ENCODE results near the gene GTF2E1. TPM values are rescaled to one million over a fixed set of nuclear protein-coding genes. Genes with fewer than 3 reads are reported as not detected.

The GTF2E1 gene
- total and polyA plus RNA-seq, 10 of the 15 experiments (the other 5 are each of a cell fraction or from before 2014, with no cell fraction given), result 9.2 to 24.9 (median 16.2) TPM

- 64% methylated on average over 6 of the region's 6 CpGs for WGBS (ENCODE audit: insufficient coverage, insufficient replicate concordance, low lambda C conversion rate, missing lambda C conversion rate)
- SMC1A ChIA-PET (ENCODE audit: uncharacterized antibody, unreplicated experiment), result interaction anchor here (0.7 to 2.4 kb wide), 12 partner anchors 9 to 182 kb away, joined by 3 to 13 read pairs (median 6); no protein-coding TSS in a partner anchor
- ATAC-seq, result no peak
- no TSS peak for BruUV-seq (replicated peaks)
- RAD21 ChIA-PET (ENCODE audit: unreplicated experiment), result interaction anchor here (1.6 to 2.4 kb wide), 2 partner anchors 148 to 176 kb away, joined by 4 to 6 read pairs; partner anchors contain the start of gene NDUFB4
- Histone ChIP-seq H2AFZ (ENCODE audit: control insufficient read depth, low read depth, low read length) (no peak overlapping the region), H3K27ac (ENCODE audit: control insufficient read depth, insufficient read depth) (peak overlapping the region; percentile 100), H3K27me3 (replicated peaks in 1 of 2; ENCODE audit: control insufficient read depth in 2 of 2, insufficient read depth in 2 of 2, low read length in 1 of 2) (no peaks in the 10 kb centered on the region), H3K4me3 (peak overlapping the region; percentile 100), H3K36me3 (ENCODE audit: control insufficient read depth in 2 of 2, insufficient read depth in 2 of 2, low read length in 1 of 2) (no peaks in the 10 kb centered on the region), H3K79me2 (ENCODE audit: control insufficient read depth, insufficient read depth, low read length) (peaks cover 50% of the 10 kb centered on the region), H3K4me1 (ENCODE audit: control insufficient read depth, insufficient read depth, low read length) (no peaks in the 10 kb centered on the region), H3K9ac (ENCODE audit: control insufficient read depth, insufficient read depth, low read length) (peak overlapping the region; percentile 92), H3K9me3 (replicated peaks; ENCODE audit: control insufficient read depth, insufficient read depth, low read length) (no peaks in the 10 kb centered on the region; the same call in 2 of the 3 replicates), H3K4me2 (ENCODE audit: control insufficient read depth, insufficient read depth) (peak overlapping the region; percentile 82), H4K20me1 (ENCODE audit: control insufficient read depth, insufficient read depth) (no peaks in the 10 kb centered on the region)
- no peak for DNase-seq (ENCODE audit: low read depth, low spot score)
- TF ChIP-seq ESRRA (IDR thresholded peaks at IDR 0.05; ENCODE audit: low read length) (no peak), NFYA (IDR thresholded peaks at IDR 0.05; ENCODE audit: borderline replicate concordance, low read depth, low read length) (no peak), RELA (IDR thresholded peaks at IDR 0.05; ENCODE audit: borderline replicate concordance, partially characterized antibody) (no peak), USF2 (IDR thresholded peaks at IDR 0.05; ENCODE audit: borderline replicate concordance, low read depth, low read length) (no peak)
- POLR2A ChIA-PET, result interaction anchor here (2.3 to 3.0 kb wide), 2 partner anchors 10 to 148 kb away, joined by 13 to 23 read pairs; partner anchors contain the start of gene NDUFB4
- in situ Hi-C loops (cut with MboI), result no loop called here
- CTCF ChIA-PET, result interaction anchor here (1.2 to 3.2 kb wide), 4 partner anchors 21 to 176 kb away, joined by 3 to 15 read pairs (median 6); no protein-coding TSS in a partner anchor
- intact Hi-C loops (cut with micrococcal nuclease; ENCODE audit: unreplicated experiment), result loop anchor here (2.0 kb wide), 3 partner anchors 19 to 147 kb away; partner anchors contain the start of gene NDUFB4
- no peak for FAIRE-seq
These were observed 1.1 kb downstream of the GTF2E1 start for GRCh38 chr3:120743556-120744195.

GRCh38 chr3:120745466-120745865 lies 2.9 kb downstream of the GTF2E1 start:
- no peak overlapping the region for H3K4me3 ChIP-seq
- no peaks in the 10 kb centered on the region; the same call in 1 of the 3 replicates for H3K9me3 ChIP-seq (replicated peaks; ENCODE audit: control insufficient read depth, insufficient read depth, low read length)
- intact Hi-C loops (cut with micrococcal nuclease; ENCODE audit: unreplicated experiment) (no loop called here), in situ Hi-C loops (cut with MboI) (no loop called here)
- no peak overlapping the region for H2AFZ ChIP-seq (ENCODE audit: control insufficient read depth, low read depth, low read length)
- 0 out of 2 replicates have a peak overlapping the region, but pooled peaks have one; percentile 43 for H3K4me2 ChIP-seq (ENCODE audit: control insufficient read depth, insufficient read depth)
- no peaks in the 10 kb centered on the region; a peak in 1 of 4 replicates for H3K36me3 ChIP-seq (ENCODE audit: control insufficient read depth in 2 of 2, insufficient read depth in 2 of 2, low read length in 1 of 2)
- ATAC-seq, result no peak
- no peaks in the 10 kb centered on the region for H3K4me1 ChIP-seq (ENCODE audit: control insufficient read depth, insufficient read depth, low read length)
- TF ChIP-seq SUPT20H (IDR thresholded peaks at IDR 0.05; ENCODE audit: borderline replicate concordance, control insufficient read depth, low read depth, low read length) (no peak), E2F8 (IDR thresholded peaks at IDR 0.05; ENCODE audit: low read depth, partially characterized antibody) (no peak), HDGF (IDR thresholded peaks at IDR 0.05) (no peak)
- peaks cover 53% of the 10 kb centered on the region for H3K79me2 ChIP-seq (ENCODE audit: control insufficient read depth, insufficient read depth, low read length)
- H3K27ac ChIP-seq (ENCODE audit: control insufficient read depth, insufficient read depth), result no peak overlapping the region
- DNase-seq (ENCODE audit: low read depth, low spot score), result no peak
- ChIA-PET SMC1A (ENCODE audit: uncharacterized antibody, unreplicated experiment) (interaction anchor here (0.9 to 2.0 kb wide), 4 partner anchors 8 to 48 kb away, joined by 3 to 7 read pairs (median 7); no protein-coding TSS in a partner anchor), RAD21 (ENCODE audit: unreplicated experiment) (no interaction called here), CTCF (no interaction called here), POLR2A (no interaction called here)
- H4K20me1 ChIP-seq (ENCODE audit: control insufficient read depth, insufficient read depth), result no peaks in the 10 kb centered on the region
- no peaks in the 10 kb centered on the region for H3K27me3 ChIP-seq (replicated peaks in 1 of 2; ENCODE audit: control insufficient read depth in 2 of 2, insufficient read depth in 2 of 2, low read length in 1 of 2)
- FAIRE-seq, result no peak
- no TSS peak for BruUV-seq (replicated peaks)
- WGBS (ENCODE audit: insufficient coverage, insufficient replicate concordance, low lambda C conversion rate, missing lambda C conversion rate), result 80% methylated on average over 3 of the region's 3 CpGs
- no peak overlapping the region for H3K9ac ChIP-seq (ENCODE audit: control insufficient read depth, insufficient read depth, low read length)
